Caco-2 (cell line): ENCODE measurements around the gene TMC6. TPM values are rescaled to one million over a fixed set of nuclear protein-coding genes. Genes with fewer than 3 reads are reported as not detected.

ENCODE experiments used
- BruUV-seq: library from RNA; stranded (reverse); fragments of 400-500 nt; replicated peaks from 2 replicates; lab custom pipeline; 2021; lab: Mats Ljungman, UMichigan
- CTCF ChIA-PET: fragments of 300-600 bp; sonication (Branson Sonifier 250); formaldehyde crosslinking; loops from one replicate; lab custom pipeline; 2022; ENCODE audit warnings: antibody characterized with exemption; lab: Charles Lee
- POLR2A ChIA-PET: fragments of 300-600 bp; sonication (Branson Sonifier 250); formaldehyde crosslinking; loops from one replicate; lab custom pipeline; 2022; ENCODE audit warnings: antibody characterized with exemption; lab: Charles Lee
- DNase-seq, 2 experiments: peaks; one replicate each; pipeline versions ENCODE4 v3.0.0 to v3.0.0-alpha.2; 2020 to 2022
- H3K27me3 ChIP-seq: replicated peaks from 2 replicates; pipeline ENCODE4 v1.6.0; 2011; ENCODE audit warnings: low read length; ENCODE audit not compliant: control insufficient read depth, insufficient read depth
- H3K36me3 ChIP-seq: 2 replicates; pipeline ENCODE4 v1.5.1; 2011; ENCODE audit warnings: low read length; ENCODE audit not compliant: control insufficient read depth, insufficient read depth
- H3K4me1 ChIP-seq: fragments of 250-450 bp; sonication (Bioruptor Pico); 2 replicates; pipeline ENCODE4 v1.5.1; 2020; ENCODE audit warnings: mild to moderate bottlenecking
- H3K4me3 ChIP-seq: 2 replicates; pipeline ENCODE4 v1.5.1; 2011; ENCODE audit warnings: low read depth, mild to moderate bottlenecking, control low read depth, low read length
- H3K9me3 ChIP-seq: fragments of 250-450 bp; sonication (Bioruptor Pico); 2 replicates; pipeline ENCODE4 v1.5.1; 2020; ENCODE audit warnings: mild to moderate bottlenecking, moderate library complexity
- H3K27ac Mint-ChIP-seq: one replicate; pipeline ENCODE4 v1.8.0; 2022; ENCODE audit warnings: mixed read lengths; ENCODE audit not compliant: unreplicated experiment
- H3K27me3 Mint-ChIP-seq: one replicate; pipeline ENCODE4 v1.8.0; 2022; ENCODE audit warnings: mixed read lengths; ENCODE audit not compliant: insufficient read depth, unreplicated experiment
- H3K36me3 Mint-ChIP-seq: one replicate; pipeline ENCODE4 v1.8.0; 2022; ENCODE audit warnings: mild to moderate bottlenecking, mixed read lengths; ENCODE audit not compliant: insufficient read depth, unreplicated experiment
- H3K4me1 Mint-ChIP-seq: one replicate; pipeline ENCODE4 v1.8.0; 2022; ENCODE audit warnings: low read depth, mixed read lengths; ENCODE audit not compliant: unreplicated experiment
- H3K4me3 Mint-ChIP-seq: one replicate; pipeline ENCODE4 v1.8.0; 2022; ENCODE audit warnings: mild to moderate bottlenecking, moderate library complexity, mixed read lengths; ENCODE audit not compliant: unreplicated experiment
- H3K9me3 Mint-ChIP-seq: one replicate; pipeline ENCODE4 v1.8.0; 2022; ENCODE audit warnings: mixed read lengths; ENCODE audit not compliant: unreplicated experiment
- intact Hi-C: fragments of 100-400 bp; cut with micrococcal nuclease; formaldehyde crosslinking; loops from one replicate; pipeline ENCODE4 v1.10.0; 2022; ENCODE audit not compliant: unreplicated experiment
- total RNA-seq: library from RNA; stranded (reverse); gene quantifications from 2 replicates; pipeline ENCODE4 v1.2.3, GENCODE V29; 2022
- TF ChIP-seq, protein P1 (sequence below), 2 experiments: fragments of 200-600 bp in 1 of 2; IDR thresholded peaks; 1 replicate in 1 of 2; 2 replicates in 1 of 2; pipeline versions ENCODE4 v1.5.1 to v1.8.0; 2011 to 2022; ENCODE audit warnings: antibody characterized with exemption in 1 of 2, control low read depth in 1 of 2, inconsistent platforms in 1 of 2, low read depth in 1 of 2, low read length in 1 of 2, mild to moderate bottlenecking in 1 of 2, moderate library complexity in 1 of 2; ENCODE audit not compliant: insufficient read depth in 1 of 2, severe bottlenecking in 1 of 2, unreplicated experiment in 1 of 2

Gene TMC6
- total RNA-seq, 1 experiment from 2014 or later, result 77.7 TPM

DNA sequence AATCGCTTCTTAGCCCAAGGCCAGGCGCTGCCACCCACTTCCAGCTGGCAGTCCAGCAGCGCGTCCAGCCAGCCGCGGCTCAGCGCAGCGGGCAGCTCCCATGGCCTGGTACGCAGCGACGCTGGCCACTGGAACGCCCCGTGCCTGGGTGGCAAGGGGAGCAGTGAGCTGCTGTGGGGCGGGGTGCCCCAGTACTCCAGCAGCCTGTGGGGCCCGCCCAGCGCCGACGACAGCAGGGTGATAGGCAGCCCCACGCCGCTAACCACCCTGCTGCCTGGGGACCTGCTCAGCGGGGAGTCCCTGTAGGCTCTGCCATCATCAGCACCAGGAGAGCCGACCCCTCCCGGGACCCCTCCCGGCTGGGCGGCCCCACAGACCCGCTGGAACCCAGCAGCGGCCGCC lies 24.0 kb downstream of the TMC6 start:
- Mint-ChIP-seq H3K4me1 (no peaks in the 10 kb centered on the region), H3K36me3 (peaks cover 26% of the 10 kb centered on the region), H3K27ac (no peak overlapping the region), H3K4me3 (no peak overlapping the region), H3K27me3 (no peaks in the 10 kb centered on the region), H3K9me3 (peaks cover 14% of the 10 kb centered on the region)
- Histone ChIP-seq H3K36me3 (peaks cover 2% of the 10 kb centered on the region), H3K4me3 (no peak overlapping the region), H3K4me1 (peaks cover 7% of the 10 kb centered on the region), H3K27me3 (no peaks in the 10 kb centered on the region), H3K9me3 (0 out of 2 replicates have a peak, but pooled peaks cover 4% of the 10 kb centered on the region)
- TF ChIP-seq, protein P1, sequence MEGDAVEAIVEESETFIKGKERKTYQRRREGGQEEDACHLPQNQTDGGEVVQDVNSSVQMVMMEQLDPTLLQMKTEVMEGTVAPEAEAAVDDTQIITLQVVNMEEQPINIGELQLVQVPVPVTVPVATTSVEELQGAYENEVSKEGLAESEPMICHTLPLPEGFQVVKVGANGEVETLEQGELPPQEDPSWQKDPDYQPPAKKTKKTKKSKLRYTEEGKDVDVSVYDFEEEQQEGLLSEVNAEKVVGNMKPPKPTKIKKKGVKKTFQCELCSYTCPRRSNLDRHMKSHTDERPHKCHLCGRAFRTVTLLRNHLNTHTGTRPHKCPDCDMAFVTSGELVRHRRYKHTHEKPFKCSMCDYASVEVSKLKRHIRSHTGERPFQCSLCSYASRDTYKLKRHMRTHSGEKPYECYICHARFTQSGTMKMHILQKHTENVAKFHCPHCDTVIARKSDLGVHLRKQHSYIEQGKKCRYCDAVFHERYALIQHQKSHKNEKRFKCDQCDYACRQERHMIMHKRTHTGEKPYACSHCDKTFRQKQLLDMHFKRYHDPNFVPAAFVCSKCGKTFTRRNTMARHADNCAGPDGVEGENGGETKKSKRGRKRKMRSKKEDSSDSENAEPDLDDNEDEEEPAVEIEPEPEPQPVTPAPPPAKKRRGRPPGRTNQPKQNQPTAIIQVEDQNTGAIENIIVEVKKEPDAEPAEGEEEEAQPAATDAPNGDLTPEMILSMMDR (IDR thresholded peaks at IDR 0.05; ENCODE audit: insufficient read depth in 1 of 2, low read depth in 1 of 2, low read length in 1 of 2, severe bottlenecking in 1 of 2, unreplicated experiment in 1 of 2), result no peak
- BruUV-seq, result no TSS peak
- no peak for DNase-seq
- intact Hi-C loops, result no loop called here
- POLR2A ChIA-PET, result no interaction called here
- CTCF ChIA-PET, result no interaction called here

DNA sequence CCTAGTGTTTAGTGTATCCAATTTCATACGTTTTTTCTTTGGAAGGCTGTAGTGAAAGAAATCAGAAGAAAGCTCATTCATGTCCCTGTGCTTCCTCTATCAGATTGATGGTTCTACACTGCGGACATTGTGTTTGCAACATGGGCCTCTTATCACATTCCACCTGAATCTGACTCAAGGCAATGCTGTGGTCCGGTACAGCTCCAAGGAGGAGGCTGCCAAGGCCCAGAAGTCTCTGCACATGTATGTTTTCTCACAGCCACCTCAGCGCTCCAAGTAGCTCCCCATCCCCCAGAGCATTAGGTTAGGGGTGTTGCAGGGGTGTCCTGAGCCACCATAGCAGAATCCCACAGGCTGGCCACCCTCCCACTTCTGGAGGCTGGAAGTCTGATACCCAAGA lies 25.2 kb downstream of the TMC6 start:
- ChIA-PET POLR2A (no interaction called here), CTCF (interaction anchor here (0.6 kb wide), 1 partner anchor 18 kb away, joined by 3 read pairs; no protein-coding TSS in a partner anchor)
- intact Hi-C loops, result no loop called here
- H3K4me3 ChIP-seq, result no peak overlapping the region
- H3K27ac Mint-ChIP-seq, result no peak overlapping the region
- no peak overlapping the region for H3K4me3 Mint-ChIP-seq
- H3K9me3 Mint-ChIP-seq, result peaks cover 14% of the 10 kb centered on the region
- TF ChIP-seq, protein P1 (IDR thresholded peaks at IDR 0.05; ENCODE audit: insufficient read depth in 1 of 2, low read depth in 1 of 2, low read length in 1 of 2, severe bottlenecking in 1 of 2, unreplicated experiment in 1 of 2), result no peak
- no peaks in the 10 kb centered on the region for H3K27me3 ChIP-seq
- peaks cover 7% of the 10 kb centered on the region for H3K4me1 ChIP-seq
- DNase-seq, result no peak
- H3K4me1 Mint-ChIP-seq, result no peaks in the 10 kb centered on the region
- peaks cover 5% of the 10 kb centered on the region for H3K36me3 ChIP-seq
- BruUV-seq, result no TSS peak
- H3K9me3 ChIP-seq, result 0 out of 2 replicates have a peak, but pooled peaks cover 4% of the 10 kb centered on the region
- H3K27me3 Mint-ChIP-seq, result no peaks in the 10 kb centered on the region
- peaks cover 36% of the 10 kb centered on the region for H3K36me3 Mint-ChIP-seq

DNA sequence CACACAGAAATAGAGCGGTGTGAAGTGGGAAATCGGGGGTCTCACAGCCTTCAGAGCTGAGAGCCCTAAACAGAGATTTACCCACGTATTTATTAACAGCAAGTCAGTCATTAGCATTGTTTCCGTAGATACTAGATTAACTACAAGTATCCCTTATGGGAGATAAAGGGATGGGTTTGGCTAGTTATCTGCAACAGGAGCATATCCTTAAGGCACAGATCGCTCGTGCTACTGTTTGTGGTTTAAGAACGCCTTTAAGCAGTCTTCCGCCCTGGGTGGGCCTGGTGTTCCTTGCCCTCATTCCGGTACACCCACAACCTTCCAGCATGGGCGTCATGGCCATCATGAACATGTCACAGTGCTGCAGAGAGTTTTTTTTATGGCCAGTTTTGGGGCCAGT lies 27.0 kb downstream of the TMC6 start:
- no TSS peak for BruUV-seq
- POLR2A ChIA-PET, result no interaction called here

More for the DNA sequence above, 27.0 kb downstream of the TMC6 start:
- Histone ChIP-seq H3K36me3 (peaks cover 5% of the 10 kb centered on the region), H3K27me3 (no peaks in the 10 kb centered on the region), H3K4me1 (peaks cover 7% of the 10 kb centered on the region), H3K4me3 (no peak overlapping the region), H3K9me3 (0 out of 2 replicates have a peak, but pooled peaks cover 4% of the 10 kb centered on the region)
- Mint-ChIP-seq H3K9me3 (peaks cover 14% of the 10 kb centered on the region), H3K36me3 (peaks cover 36% of the 10 kb centered on the region), H3K4me3 (no peak overlapping the region), H3K27me3 (no peaks in the 10 kb centered on the region), H3K27ac (no peak overlapping the region), H3K4me1 (no peaks in the 10 kb centered on the region)
- intact Hi-C loops, result no loop called here
- TF ChIP-seq, protein P1 (IDR thresholded peaks at IDR 0.05; ENCODE audit: insufficient read depth in 1 of 2, low read depth in 1 of 2, low read length in 1 of 2, severe bottlenecking in 1 of 2, unreplicated experiment in 1 of 2), result no peak
- CTCF ChIA-PET, result no interaction called here
- DNase-seq, result no peak
